Fibroblast of lung (primary cell): ENCODE results near the gene DKK1.

Experiments used
- EZH2 ChIP-seq: IDR thresholded peaks from 2 replicates; pipeline ENCODE4 v1.5.1; 2012; ENCODE audit warnings: low read length, control low read depth, mild to moderate bottlenecking; ENCODE audit errors: missing control alignments
- TF ChIP-seq, protein P1 (sequence below), 2 donors: IDR thresholded peaks in 1 of 2; conservative IDR thresholded peaks in 1 of 2; 1 replicate in 1 of 2; 2 replicates in 1 of 2; pipeline ENCODE4 v1.5.1; 2011 to 2012; ENCODE audit warnings: low read length in 2 of 2, control low read depth in 1 of 2, inconsistent platforms in 1 of 2, low read depth in 1 of 2, mild to moderate bottlenecking in 1 of 2

DNA sequence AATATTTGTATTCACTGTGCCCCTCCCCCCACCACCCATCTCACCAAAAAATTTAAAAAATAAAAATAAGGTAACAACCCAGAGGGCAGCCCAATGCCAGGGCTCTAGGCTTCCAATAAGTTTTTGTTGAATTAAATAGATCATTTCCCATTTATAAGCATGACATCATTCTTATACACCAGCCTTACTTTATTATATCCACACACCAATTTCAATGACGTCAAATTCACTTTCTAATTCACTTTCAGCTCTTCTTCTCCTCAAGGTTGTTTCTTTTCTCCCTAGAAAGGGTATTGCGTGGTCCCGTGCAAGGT, 1.2 kb upstream of the DKK1 start:
- TF ChIP-seq, protein P1, sequence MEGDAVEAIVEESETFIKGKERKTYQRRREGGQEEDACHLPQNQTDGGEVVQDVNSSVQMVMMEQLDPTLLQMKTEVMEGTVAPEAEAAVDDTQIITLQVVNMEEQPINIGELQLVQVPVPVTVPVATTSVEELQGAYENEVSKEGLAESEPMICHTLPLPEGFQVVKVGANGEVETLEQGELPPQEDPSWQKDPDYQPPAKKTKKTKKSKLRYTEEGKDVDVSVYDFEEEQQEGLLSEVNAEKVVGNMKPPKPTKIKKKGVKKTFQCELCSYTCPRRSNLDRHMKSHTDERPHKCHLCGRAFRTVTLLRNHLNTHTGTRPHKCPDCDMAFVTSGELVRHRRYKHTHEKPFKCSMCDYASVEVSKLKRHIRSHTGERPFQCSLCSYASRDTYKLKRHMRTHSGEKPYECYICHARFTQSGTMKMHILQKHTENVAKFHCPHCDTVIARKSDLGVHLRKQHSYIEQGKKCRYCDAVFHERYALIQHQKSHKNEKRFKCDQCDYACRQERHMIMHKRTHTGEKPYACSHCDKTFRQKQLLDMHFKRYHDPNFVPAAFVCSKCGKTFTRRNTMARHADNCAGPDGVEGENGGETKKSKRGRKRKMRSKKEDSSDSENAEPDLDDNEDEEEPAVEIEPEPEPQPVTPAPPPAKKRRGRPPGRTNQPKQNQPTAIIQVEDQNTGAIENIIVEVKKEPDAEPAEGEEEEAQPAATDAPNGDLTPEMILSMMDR (conservative IDR thresholded peaks at IDR 0.05 in 1 of 2, IDR thresholded peaks at IDR 0.05 in 1 of 2; ENCODE audit: low read depth in 1 of 2, low read length in 2 of 2), result no peak
- TF ChIP-seq EZH2, result no peak
